ENCODE results near the gene AGRP. TPM values are rescaled to one million over a fixed set of nuclear protein-coding genes. Genes with fewer than 3 reads are reported as not detected.
A peak's percentile ranks its signal among the peaks of the same experiment; 100 is the strongest.
"Not testable (repeated sequence)": the region's sequence is repeated elsewhere in the genome, so short reads cannot be mapped to it uniquely, and the experiment has no call there.

Gene AGRP
- total and polyA plus RNA-seq, 8 donors: 0.23 TPM; not detected in 7

DNA sequence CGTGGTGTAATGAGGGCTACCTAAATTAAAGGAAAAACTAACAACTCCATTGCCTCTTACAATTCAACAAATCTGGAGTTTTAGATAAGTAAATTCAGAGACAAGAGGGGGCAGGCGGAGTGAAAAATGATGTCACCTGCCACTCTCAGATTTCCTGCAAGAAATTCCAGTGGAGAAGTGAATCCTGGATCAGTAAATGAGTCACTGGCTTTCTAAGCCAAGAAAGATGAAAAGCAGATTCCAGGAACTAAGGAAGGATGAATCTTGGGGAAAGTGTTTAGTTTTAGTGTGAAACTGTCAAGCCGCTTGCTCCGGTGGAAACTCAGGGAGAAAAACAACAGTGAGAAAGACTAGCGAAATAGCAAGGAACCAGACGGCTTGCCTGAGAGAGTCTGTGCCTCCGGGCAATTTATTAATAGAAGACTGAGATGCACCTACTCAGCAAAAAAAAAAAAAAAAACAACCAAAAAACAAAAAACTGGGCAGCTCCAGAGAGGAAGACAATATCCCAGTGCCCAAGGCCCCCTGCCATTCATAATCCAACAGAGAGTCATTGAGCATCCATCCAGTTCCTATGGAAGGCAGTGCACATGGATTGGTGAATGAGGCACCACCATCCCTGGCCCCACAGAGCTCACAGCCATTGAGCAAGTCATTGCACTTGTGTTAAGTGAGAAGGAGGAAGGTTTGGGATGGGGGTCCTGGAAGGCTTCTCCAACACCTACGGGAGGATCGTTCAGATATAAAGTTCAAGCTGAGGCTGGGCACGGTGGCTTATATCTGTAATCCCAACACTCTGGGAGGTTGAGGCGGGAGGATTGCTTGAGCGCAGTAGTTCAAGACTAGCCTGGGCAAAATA is 33.2 kb upstream of the AGRP start:
- H3K27ac ChIP-seq: no peak overlapping the region
- H3K9me3 ChIP-seq: no peaks in the 10 kb centered on the region
- H3K4me3 ChIP-seq: no peak overlapping the region
- FAIRE-seq (no peak), ATAC-seq (no peak), DNase-seq (no peak)
- no peaks in the 10 kb centered on the region for H3K27me3 ChIP-seq
- intact Hi-C loops (cut with DNase I): no loop called here
- H3K36me3 ChIP-seq: no peaks in the 10 kb centered on the region
- 85 to 88% methylated on average over 12 of the region's 12 CpGs for WGBS, 2 donors
- TF ChIP-seq, protein P1, sequence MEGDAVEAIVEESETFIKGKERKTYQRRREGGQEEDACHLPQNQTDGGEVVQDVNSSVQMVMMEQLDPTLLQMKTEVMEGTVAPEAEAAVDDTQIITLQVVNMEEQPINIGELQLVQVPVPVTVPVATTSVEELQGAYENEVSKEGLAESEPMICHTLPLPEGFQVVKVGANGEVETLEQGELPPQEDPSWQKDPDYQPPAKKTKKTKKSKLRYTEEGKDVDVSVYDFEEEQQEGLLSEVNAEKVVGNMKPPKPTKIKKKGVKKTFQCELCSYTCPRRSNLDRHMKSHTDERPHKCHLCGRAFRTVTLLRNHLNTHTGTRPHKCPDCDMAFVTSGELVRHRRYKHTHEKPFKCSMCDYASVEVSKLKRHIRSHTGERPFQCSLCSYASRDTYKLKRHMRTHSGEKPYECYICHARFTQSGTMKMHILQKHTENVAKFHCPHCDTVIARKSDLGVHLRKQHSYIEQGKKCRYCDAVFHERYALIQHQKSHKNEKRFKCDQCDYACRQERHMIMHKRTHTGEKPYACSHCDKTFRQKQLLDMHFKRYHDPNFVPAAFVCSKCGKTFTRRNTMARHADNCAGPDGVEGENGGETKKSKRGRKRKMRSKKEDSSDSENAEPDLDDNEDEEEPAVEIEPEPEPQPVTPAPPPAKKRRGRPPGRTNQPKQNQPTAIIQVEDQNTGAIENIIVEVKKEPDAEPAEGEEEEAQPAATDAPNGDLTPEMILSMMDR (IDR thresholded peaks at IDR 0.05): no peak
- H3K4me1 ChIP-seq: no peaks in the 10 kb centered on the region

DNA sequence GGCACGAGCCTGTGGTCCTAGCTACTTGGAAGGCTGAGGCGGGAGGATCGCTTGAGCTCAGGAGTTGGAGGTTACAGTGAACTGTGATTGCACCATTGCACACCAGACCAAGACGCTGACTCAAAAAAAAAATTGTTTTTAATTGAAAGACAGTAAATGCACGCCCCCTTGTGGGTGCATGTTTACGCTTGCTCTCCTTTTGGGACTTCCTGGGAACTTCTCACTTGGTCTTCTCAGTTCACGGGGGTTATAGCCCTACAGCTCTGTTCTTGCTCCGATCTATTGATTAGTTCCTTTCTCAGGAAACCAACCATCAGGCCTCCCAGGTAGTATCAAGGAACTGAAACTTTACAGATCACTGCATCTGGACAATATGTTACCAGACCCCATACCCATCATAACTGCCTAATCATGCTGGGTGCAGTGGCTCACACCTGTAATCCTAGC is 31.1 kb upstream of the AGRP start:
- Histone ChIP-seq H3K27ac (no peak overlapping the region), H3K9me3 (no peaks in the 10 kb centered on the region), H3K27me3 (no peaks in the 10 kb centered on the region), H3K4me1 (no peaks in the 10 kb centered on the region), H3K36me3 (no peaks in the 10 kb centered on the region), H3K4me3 (no peak overlapping the region)
- FAIRE-seq (no peak), ATAC-seq (peak; percentile 65 to 94 (median 86)), DNase-seq (peak in 5 of 6 donors; percentile 61 to 78 (median 75))
- intact Hi-C loops (cut with DNase I): no loop called here
- 3 to 7% methylated on average over 8 of the region's 8 CpGs for WGBS, 2 donors
- TF ChIP-seq, protein P1 (IDR thresholded peaks at IDR 0.05): peak; percentile 37 to 52 (median 48)

DNA sequence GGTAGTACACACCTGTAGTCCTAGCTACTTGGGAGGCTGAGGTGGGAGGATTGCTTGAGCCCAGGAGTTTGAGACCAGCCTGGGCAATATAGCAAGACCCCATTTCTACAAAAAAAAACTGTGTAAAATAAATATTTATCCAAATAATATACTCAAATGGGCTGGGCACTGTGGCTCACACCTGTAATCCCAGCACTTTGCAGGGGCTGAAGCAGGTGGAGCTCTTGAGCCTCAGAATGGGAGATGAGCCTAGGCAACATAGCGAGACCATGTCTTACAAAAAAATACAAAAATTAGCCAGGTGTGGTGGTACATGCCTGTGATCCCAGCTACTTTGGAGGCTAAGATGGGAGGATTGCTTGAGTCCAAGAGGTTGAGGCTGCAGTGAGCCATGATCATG is 30.5 kb upstream of the AGRP start:
- ATAC-seq: peak in 1 of 4 donors; percentile 9
- H3K4me3 ChIP-seq; H3K36me3 ChIP-seq; DNase-seq; H3K9me3 ChIP-seq; intact Hi-C loops (cut with DNase I); H3K27me3 ChIP-seq; H3K4me1 ChIP-seq; FAIRE-seq; H3K27ac ChIP-seq: not testable (repeated sequence)
- 94 to 96% methylated on average over 1 of the region's 1 CpG for WGBS, 2 donors

DNA sequence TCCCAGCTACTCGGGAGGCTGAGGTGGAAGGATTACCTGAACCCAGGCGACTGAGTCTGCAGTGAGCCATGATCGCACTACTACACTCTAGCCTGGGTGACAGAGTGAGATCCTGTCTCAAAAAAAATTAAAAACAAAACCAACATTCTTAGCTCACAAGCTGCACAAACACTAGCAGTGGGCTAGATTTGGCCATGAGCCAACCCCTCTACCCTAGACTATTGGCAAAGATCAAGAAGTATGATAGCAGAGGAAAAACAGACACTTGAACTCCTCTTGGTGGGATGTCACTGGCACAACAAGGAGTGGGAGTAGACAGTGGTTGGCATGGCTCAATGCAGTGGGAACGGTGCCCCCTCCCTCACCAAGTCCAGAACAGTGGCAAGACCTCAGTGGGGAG is 25.7 kb upstream of the AGRP start:
- no peak for FAIRE-seq

DNA sequence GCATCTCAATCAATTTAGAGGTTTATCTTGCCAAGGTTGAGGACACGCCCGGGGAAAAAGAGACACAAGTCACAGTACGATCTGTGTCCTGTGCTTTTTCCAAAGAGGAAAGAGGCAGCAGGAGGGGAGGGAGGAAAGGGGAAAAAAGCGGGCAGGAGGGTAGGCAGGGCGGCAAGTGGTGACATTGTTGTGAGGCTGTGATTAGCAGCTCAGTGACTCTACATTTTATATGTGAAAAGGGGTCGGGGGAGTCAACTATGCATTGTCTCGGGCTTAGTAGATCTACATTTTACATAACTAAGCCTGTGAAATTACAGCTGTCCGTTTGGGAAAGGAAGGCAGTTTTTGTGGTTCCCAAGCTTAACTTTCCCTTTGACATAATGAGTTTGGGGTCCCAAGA is 23.1 kb upstream of the AGRP start:
- Histone ChIP-seq H3K9me3 (no peaks in the 10 kb centered on the region), H3K4me1 (no peaks in the 10 kb centered on the region), H3K27me3 (no peaks in the 10 kb centered on the region), H3K4me3 (no peak overlapping the region), H3K27ac (no peak overlapping the region), H3K36me3 (no peaks in the 10 kb centered on the region)
- ATAC-seq (no peak), DNase-seq (no peak), FAIRE-seq (no peak)
- TF ChIP-seq, protein P1 (IDR thresholded peaks at IDR 0.05): no peak
- intact Hi-C loops (cut with DNase I): no loop called here
- WGBS, 2 donors: 63 to 73% methylated on average over 8 of the region's 8 CpGs

More for the DNA sequence above, 25.7 kb upstream of the AGRP start:
- Histone ChIP-seq H3K4me3 (no peak overlapping the region), H3K27ac (no peak overlapping the region), H3K9me3 (no peaks in the 10 kb centered on the region), H3K36me3 (no peaks in the 10 kb centered on the region), H3K4me1 (no peaks in the 10 kb centered on the region), H3K27me3 (no peaks in the 10 kb centered on the region)
- intact Hi-C loops (cut with DNase I): no loop called here
- DNase-seq (no peak), ATAC-seq (no peak)
- TF ChIP-seq, protein P1 (IDR thresholded peaks at IDR 0.05): no peak
- 86 to 92% methylated on average over 4 of the region's 4 CpGs for WGBS, 2 donors

Data from pancreas (tissue), 10 donors.